H1 (cell line): ENCODE measurements around the gene CMIP. TPM values are rescaled to one million over a fixed set of nuclear protein-coding genes. Genes with fewer than 3 reads are reported as not detected.

ENCODE experiments used
- CTBP2 ChIP-seq: IDR thresholded peaks from 2 replicates; pipeline ENCODE4 v1.7.0; 2011; ENCODE audit warnings: borderline replicate concordance, mild to moderate bottlenecking, moderate library complexity, mixed read lengths, low read length; ENCODE audit not compliant: insufficient read depth, insufficient read length
- EP300 ChIP-seq, 2 experiments: IDR thresholded peaks; 1 replicate in 1 of 2; 2 replicates in 1 of 2; pipeline ENCODE4 v1.6.1; 2011 to 2012; ENCODE audit warnings: low read depth in 2 of 2, low read length in 2 of 2, mild to moderate bottlenecking in 2 of 2, borderline replicate concordance in 1 of 2, inconsistent platforms in 1 of 2, moderate library complexity in 1 of 2
- USF2 ChIP-seq: IDR thresholded peaks from 2 replicates; pipeline ENCODE4 v1.6.1; 2011; ENCODE audit warnings: low read length, improper control_type of control experiment
- polyA plus RNA-seq, 7 experiments: library from polyadenylated mRNA; depleted of rRNA in 3 of 7; stranded (reverse) in 5 of 7; unstranded in 2 of 7; fragments of >200 nt in 5 of 7; fragments of 200-250 nt in 2 of 7; gene quantifications; 1 replicate in 5 of 7; 2 replicates in 1 of 7; 4 replicates in 1 of 7; pipeline versions ENCODE4 v1.2.1 to v1.2.3, GENCODE V29; 2011 to 2013; ENCODE audit warnings: missing spikeins in 2 of 7, mixed read lengths in 2 of 7
- total RNA-seq: library from RNA; stranded (reverse); fragmentation: NEBNext Ultra II Directional; extraction: Animal tissue kit (Norgen Biotek cat#: 25700); gene quantifications from 2 replicates; pipeline ENCODE4 v1.2.1, GENCODE V29; 2021

CMIP gene
- total and polyA plus RNA-seq, 2 of the 8 experiments (the other 6 are each of a cell fraction or from before 2014, with no cell fraction given) = 7.9 to 53.2 TPM

GRCh38 chr16:81460075-81460474 is 15.5 kb downstream of the CMIP start (continued):
- TF ChIP-seq CTBP2 (no peak), EP300 (IDR thresholded peaks at IDR 0.05; ENCODE audit: borderline replicate concordance in 1 of 2, low read depth in 2 of 2, low read length in 2 of 2) (no peak), USF2 (no peak)
